GM19324 (cell line): Measurements from ENCODE around the gene LSM5.
A peak's percentile ranks its signal among the peaks of the same experiment; 100 is the strongest.
"Not testable (repeated sequence)": the region's sequence is repeated elsewhere in the genome, so short reads cannot be mapped to it uniquely, and the experiment has no call there.

Experiments
- ATAC-seq: cut with Tn5 transposase; IDR thresholded peaks from one replicate; pipeline ENCODE4 v1.9.1; 2021; ENCODE audit warnings: mild to moderate bottlenecking, moderate library complexity; ENCODE audit not compliant: unreplicated experiment, low FRiP score

The LSM5 gene

DNA sequence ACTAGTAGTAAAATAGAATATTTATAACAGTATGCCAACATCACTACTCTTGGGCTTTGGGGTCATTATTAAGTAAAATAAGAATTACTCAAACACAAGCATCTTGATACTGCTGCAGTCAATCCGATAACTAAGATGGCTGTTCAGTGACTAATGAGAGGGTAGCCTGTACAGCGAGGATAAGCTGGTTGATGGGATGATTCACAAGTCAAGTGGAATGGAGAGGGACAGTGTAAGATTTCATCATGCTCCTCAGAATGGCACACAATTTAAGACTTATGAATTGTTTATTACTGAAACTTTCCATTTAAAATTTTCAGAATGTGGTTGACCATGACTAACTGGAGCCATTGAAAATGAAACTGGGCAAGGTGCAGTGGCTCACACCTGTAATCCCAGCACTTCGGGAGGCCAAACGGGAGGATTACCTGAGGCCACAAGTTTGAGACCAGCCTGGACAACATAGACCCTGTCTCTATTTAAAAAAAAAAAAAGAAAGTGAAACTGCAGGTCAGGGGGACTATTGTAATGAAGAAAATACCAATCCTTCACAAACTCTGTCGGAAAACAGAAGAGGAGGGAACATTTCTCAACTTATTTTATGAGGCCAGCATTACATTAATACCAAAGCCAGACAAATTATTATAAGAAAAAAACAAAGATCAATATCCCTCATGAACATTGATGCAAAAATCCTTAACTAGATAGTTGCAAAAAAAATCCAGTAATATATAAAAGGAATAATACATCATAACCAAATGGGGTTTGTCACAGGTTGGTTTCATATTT lies 16.3 kb upstream of the LSM5 start:
- no peak for ATAC-seq

DNA sequence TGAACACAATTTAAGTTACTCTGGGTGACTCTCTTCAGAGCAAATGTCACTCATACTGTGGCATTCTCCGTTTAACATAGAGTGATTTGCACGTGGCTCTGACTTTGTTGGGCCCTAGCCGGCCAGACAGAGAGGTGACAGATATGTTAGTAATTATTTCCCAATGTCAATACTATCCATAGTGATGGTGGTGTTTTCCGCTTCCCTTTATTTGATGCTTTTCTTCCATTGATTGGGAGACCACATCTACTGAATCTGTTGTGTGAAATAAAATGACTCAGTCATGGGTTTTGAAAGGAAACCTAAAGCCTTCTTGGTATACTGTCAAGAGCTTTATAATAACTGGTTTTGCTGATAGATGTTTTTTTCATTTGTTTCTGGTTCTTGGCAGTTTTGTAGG lies 12.5 kb upstream of the LSM5 start:
- ATAC-seq, result no peak

DNA sequence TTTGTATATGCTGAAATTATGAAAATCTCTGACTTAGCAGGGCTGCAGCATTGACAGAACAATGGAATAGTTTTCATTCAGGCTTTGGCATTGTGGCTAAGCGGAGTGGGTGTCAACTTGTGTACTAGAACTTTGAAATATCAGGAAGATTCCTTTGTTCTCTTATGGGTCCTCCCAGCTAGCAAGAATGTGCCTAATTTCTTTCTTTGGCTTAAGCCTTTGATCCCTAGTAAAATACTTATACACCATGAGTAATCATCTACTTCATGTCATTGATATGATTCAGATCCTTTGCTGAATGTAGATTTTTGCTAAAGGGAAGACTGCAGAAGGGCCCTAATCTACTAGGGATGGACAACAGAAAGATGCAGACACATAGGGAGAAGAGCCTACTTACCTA lies 11.3 kb upstream of the LSM5 start:
- ATAC-seq, result no peak

DNA sequence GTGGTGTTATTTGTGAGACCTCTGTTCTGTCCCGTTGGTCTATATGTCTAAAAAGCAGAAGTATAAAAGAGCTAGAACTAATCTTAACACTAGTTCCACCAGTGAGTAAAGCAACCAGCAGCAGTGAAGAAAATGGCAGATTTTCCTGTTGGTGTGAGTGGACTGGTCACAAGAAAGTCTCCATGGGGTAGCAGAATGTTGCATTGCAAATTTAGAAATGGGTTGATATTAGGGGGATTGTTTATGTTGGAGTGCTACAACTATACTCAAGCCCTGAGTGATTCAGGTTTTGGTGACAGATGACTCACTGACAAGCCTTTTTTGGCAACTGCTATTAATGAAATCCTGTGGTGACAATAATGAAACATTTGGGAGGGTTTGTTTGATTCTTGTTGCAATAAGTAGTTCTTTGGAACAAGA lies 10.8 kb upstream of the LSM5 start:
- ATAC-seq, result no peak

DNA sequence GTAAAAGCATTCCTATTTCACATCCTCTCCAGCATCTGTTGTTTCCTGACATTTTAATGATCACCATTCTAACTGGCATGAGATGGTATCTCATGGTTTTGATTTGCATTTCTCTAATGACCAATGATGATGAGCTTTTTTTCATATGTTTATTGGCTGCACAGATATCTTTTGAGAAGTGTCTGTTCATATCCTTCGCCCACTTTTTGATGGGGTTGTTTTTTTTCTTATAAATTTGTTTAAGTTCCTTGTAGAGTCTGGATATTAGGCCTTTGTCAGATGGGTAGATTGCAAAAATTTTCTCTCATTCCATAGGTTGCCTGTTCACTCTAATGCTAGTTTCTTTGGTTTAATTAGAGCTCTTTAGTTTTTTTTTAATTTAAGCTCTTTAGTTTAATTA lies 10.0 kb upstream of the LSM5 start:
- ATAC-seq, result not testable (repeated sequence)

DNA sequence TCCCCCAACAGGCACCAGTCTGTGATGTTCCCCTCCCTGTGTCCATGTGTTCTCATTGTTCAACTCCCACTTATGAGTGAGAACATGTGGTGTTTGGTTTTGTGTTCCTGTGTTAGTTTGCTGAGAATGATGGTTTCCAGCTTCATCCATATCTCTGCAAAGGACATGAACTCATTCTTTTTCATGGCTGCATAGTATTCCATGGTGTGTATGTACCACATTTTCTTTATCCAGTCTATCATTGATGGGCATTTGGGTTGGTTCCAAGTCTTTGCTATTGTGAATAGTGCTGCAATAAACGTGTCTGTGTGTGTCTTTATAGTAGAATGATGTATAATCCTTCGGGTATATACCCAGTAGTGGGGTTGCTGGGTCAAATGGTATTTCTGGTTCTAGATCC lies 9.6 kb upstream of the LSM5 start:
- ATAC-seq, result not testable (repeated sequence)

DNA sequence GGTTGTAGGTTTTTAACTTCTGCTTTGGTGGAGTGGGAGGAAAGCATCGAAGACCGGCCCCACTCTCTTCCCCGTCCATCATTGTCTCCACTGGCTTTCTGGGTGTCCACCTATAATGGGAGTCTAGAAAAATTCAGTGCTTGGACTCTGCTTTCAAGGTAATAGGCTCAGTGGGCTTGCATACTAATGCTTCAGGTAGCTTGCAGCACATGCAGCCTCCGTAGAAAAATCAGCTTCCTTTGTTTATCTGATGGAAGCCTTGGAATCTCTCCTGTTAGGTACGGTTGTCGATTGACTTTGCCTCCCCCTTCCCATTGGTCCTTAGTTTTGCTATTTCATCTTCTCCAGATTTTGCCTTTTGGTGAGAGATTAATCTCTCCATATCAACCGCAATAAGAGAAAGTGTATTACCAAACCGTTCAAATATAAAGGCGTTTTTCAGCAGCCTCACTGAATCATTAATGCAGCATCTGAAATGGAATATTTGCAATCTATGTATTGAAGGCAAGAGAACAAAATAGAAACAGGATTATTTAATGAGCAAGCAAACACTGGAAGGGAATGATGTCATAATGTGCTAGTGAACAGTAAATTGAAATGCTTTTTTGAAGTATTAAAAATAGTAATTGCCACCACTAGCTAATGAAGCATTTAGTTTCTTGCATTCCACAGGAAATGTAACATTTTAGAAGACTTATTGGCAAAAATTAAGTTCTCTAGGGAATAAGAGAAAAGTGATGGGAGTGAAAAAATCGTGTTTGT lies 6.1 kb upstream of the LSM5 start:
- no peak for ATAC-seq

DNA sequence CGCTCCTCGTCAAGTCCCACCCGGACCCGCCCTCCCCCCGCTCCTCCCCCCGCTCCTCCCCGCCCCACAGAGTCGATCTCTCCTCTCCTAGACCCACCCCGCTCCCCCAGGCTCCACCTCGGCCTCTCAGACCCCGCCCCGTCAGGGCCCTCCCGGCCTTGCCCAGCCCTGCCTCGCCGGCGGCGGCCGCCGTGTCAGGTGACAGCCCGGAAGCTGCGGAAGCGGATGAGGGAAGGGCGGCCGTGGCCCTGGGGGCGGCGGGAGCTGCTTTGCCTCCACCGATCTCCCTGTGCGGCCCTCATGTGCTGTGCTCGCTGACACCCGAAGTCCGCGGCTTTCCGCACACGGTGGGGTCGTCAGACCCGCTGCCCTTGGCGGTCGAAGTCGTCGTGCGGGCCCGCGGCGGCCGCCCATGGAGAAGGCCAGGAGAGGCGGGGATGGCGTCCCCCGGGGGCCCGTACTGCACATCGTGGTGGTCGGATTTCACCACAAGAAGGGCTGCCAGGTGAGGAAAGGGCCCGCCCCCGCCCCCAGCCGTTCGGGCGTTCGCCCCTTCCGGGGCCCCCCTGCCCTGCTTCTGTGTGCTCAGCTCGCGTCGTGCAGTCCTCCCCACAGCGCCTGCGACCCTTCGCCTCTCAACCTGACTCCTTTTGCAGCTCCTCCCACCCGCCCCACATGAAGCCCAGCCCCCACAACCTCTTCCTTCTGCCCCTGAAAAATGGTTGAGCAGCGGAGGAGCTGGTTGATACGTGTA lies 5.3 kb upstream of the LSM5 start, which contains the start of gene AVL9:
TSS of gene AVL9 (plus strand) at position 192 of the 754 bp plus-strand sequence. CDS start at position 413, 221 bp downstream.
- peak; percentile 99 for ATAC-seq

DNA sequence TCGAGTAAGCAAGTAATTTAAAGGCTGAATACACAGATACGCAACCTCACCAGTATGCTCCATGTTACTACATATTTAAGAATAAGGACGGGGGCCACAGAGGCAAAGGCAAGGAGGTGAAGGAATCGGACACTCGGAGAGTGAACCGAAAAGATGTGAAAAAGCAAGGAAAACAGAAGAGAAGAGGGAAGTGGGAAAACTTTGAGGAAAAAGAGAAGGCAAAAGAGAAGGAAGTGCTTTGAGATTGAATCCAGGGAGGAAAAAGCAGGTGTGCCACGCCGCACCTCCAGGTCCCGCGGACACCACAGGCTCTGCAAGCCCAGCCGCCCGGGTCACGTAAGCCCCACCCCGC lies 4.7 kb upstream of the LSM5 start:
- peak; percentile 17 for ATAC-seq

DNA sequence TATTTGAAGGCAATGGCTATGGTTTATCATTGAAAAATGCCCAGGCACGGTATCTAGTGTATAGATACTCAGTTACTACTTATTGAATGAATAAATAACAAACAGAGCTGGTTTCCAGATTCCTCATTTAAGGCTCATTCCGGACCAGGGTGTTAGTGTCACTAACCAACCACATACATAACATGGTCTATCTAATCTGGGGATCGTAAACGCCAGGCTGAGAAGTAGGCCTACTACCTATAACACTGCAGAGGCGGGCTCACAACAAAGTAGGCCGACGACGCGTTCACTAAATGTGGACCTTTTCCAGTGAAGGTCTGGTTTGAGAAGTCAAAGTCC lies 423 bp downstream of the LSM5 start:
- ATAC-seq, result peak; percentile 20

DNA sequence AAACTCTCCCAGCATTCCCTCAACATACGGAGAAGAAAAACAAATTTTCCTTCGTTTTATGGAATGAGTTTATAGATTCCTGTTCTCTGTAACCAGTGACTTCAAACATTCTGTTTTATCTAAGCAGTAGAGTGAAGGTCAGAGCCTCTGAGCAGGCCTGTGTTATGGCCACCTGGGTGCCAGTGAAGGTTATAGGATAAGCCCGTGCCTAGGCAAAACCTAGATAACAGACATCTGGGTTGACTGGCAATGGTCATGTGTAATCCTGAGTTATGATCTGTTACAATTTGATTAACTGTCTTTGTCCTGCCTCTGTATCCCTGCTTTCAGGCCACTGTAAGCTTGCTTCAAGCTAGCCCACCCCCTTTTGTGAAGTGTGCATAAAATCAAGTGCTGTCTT lies 8.3 kb downstream of the LSM5 start:
- no peak for ATAC-seq

DNA sequence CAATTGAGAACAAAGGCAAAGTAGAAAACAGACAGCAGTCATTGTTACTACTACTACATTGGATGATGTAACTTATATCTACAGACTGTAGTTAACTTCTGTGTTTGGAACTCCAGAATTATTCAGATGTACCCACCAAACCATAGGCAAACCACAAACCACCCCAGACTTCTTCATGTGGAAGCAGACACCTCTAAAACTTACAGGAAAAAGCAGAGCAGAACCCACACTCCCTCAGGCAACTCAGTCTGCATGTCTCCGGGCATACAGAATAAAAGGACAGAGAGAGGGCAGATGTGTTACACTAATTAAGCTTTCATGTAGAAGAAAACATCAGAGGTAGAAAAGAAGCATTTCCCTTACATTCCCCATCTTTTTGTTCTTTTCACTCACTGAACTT lies 9.0 kb downstream of the LSM5 start:
- ATAC-seq, result no peak

DNA sequence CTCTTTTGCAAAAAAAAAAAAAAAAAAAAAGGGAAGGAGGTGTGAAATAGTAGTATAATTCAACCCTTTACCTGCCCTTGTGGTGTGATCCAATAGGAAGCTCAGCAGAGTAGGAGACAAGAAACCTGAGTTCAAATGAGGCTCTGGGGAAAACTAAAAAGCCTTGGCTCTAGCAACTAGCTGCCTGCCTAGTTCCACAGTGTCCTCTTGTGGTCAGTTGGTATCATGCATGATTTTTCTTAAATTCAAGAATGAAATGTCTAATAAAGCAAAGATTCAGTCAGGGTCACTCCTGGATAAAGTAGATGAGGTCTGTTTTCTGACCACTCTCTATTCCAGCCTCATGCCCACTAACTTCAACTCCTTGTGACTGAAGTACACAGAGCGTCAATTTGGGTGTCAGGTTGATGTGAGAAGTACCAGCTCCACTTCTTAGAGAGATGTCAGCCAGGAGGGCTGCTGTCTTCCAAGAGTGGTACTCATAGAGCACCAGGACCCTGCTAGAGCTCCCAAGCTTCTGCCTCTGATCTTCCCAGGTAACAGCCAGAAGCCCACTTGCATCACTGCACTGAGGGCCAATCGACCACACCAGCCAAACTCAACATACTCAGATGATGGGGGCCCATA lies 10.5 kb downstream of the LSM5 start:
- ATAC-seq, result no peak

DNA sequence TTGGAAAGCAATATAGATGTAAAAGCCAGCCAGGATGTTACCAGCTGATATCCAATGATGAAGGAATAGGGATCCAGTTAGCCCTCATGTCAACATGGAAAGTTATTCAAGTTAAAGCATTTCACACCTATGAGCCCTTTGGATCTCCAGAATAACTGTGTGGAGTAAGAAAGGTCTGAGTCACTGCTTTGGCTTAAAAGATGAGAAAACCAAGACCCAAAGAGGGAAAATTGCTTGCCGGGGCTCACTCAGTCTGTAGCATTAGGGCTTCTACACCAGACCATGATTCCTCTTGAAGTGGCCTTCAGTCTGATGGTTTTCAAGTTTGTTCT lies 12.6 kb downstream of the LSM5 start:
- no peak for ATAC-seq

DNA sequence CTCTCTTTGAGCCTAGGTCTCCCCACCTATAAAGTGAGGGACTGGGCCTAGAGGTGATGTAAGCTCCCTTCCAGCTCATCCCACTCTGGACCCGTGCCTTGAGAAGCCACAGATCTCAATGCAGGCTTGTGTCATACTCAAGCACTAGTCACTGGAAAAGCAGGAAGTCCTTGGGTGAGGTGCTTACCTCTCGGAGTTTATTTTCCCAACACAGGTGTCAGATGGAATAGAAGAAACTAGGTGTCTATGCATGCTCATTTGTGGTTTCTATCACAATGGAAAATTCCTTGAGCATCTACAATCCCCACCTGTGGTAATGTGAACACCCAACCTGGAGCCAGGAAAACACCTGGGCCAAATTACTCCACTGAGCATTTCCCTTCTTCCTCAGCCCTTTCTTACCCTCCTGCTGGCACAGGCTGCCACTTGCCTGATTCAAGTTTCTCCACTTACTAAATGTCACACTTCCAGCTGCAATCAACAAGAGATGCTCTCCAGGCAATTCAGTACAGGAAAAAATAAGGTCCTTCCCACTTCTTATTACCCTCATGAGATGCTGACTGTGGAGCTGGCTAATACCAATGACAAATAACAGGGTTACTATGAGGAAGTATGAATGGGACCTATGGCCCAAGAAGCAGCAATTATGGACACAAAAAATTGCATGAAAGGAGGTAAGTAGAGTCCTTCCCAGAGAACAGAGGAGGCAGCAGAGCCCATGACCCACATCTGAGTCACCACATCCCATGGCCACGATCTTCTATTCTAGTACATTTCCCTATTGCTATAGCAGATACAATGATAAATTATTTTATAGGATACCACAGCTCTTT lies 13.1 kb downstream of the LSM5 start:
- no peak for ATAC-seq

DNA sequence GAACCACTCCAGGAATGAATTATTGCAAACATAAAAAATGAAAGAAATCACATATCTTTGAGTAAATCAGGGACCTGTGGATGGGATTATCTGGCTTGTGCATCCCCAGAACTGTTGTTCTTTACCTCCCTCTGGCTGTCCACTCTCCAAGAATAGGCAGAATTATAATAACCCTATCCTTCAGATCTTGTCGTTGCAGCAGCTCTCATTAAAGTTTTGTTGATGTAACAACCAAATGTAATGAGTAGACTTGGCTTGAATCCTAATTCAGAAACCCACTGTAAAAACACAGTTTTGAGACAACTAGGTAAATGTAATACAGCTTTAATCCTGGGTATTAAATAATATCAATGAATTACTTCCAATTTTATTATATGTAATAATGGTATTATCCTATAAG lies 16.2 kb downstream of the LSM5 start:
- ATAC-seq, result no peak

DNA sequence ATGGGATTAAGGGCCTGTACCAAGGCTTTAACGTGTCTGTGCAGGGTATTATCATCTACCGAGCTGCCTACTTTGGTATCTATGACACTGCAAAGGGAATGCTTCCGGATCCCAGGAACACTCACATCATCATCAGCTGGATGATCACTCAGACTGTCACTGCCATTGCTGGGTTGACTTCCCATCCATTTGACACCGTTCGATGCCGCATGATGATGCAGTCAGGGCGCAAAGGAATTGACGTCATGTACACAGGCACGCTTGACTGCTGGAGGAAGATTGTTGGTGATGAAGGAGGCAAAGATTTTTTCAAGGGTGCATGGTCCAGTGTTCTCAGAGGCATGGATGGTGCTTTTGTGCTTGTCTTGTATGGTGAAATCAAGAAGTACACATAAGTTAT lies 18.2 kb downstream of the LSM5 start:
- ATAC-seq, result no peak

DNA sequence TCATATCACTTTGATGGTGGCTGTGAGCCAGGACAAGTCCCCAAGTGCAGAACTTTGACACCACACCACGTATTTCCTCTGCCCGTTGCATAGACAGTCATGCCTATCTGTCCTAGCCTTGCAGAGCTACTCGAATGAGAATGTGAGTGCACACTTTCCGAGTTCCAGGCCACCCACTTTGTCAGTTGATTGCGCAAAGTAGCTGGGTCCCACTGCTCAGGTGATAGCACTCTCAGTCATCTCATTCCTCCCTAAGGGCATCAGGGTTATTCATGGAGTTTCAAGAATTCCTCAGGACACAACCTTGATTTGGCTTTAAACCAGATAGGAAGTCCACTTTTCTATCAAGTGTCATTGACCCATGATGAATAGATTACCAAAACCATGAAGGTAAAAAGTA lies 19.3 kb downstream of the LSM5 start:
- ATAC-seq, result no peak

DNA sequence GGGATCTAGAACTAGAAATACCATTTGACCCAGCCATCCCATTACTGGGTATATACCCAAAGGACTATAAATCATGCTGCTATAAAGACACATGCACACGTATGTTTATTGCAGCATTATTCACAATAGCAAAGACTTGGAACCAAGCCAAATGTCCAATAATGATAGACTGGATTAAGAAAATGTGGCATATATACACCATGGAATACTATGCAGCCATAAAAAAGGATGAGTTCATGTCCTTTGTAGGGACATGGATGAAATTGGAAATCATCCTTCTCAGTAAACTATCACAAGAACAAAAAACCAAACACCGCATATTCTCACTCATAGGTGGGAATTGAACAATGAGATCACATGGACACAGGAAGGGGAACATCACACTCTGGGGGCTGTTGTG lies 20.2 kb downstream of the LSM5 start:
- ATAC-seq, result not testable (repeated sequence)
